Ascending aorta (tissue), 2 donors: Measurements from ENCODE around the gene COMMD8. TPM values are rescaled to one million over a fixed set of nuclear protein-coding genes. Genes with fewer than 3 reads are reported as not detected.
A peak's percentile ranks its signal among the peaks of the same experiment; 100 is the strongest.

ENCODE experiments used
- DNase-seq, 2 donors: peaks; one replicate each; pipeline ENCODE4 v3.0.0-alpha.2; 2019; ENCODE audit warnings: low spot score in 2 of 2
- H3K27ac ChIP-seq, 2 donors: fragments of 200-600 bp; sonication (generic); one replicate each; pipeline ENCODE4 v1.5.1; 2016 to 2017; ENCODE audit warnings: mild to moderate bottlenecking in 1 of 2
- H3K27me3 ChIP-seq: fragments of 200-600 bp; sonication (generic); one replicate; pipeline ENCODE4 v1.5.1; 2017
- H3K36me3 ChIP-seq, 2 donors: fragments of 200-600 bp; sonication (generic); one replicate each; pipeline ENCODE4 v1.5.1; 2016
- H3K4me1 ChIP-seq, 2 donors: fragments of 200-600 bp; sonication (generic); one replicate each; pipeline ENCODE4 v1.5.1; 2016 to 2017; ENCODE audit warnings: mild to moderate bottlenecking in 1 of 2
- H3K4me3 ChIP-seq, 2 donors: fragments of 200-600 bp; sonication (generic); one replicate each; pipeline ENCODE4 v1.5.1; 2016 to 2017; ENCODE audit warnings: mild to moderate bottlenecking in 1 of 2
- H3K9me3 ChIP-seq, 2 donors: fragments of 200-600 bp; sonication (generic); one replicate each; pipeline ENCODE4 v1.5.1; 2016
- intact Hi-C: fragments of 100-400 bp; cut with DNase I; formaldehyde crosslinking; loops from one replicate; pipeline ENCODE4 v1.15.1; 2023
- total RNA-seq: library from RNA; depleted of rRNA; stranded (reverse); fragments of >200 nt; gene quantifications from one replicate; pipeline ENCODE4 v1.1.0, GENCODE V29; 2016
- TF ChIP-seq, protein P1 (sequence below), 3 experiments: fragments of 200-600 bp in 2 of 3; fragments of 450-650 bp in 1 of 3; sonication (generic) in 2 of 3; IDR thresholded peaks; one replicate each; pipeline ENCODE4 v1.5.1; 2016 to 2019; ENCODE audit warnings: antibody characterized with exemption in 3 of 3, mild to moderate bottlenecking in 1 of 3, moderate library complexity in 1 of 3

COMMD8 gene
- total RNA-seq, 1 donor from 2014 or later: 1.7 TPM

- H3K27ac ChIP-seq: peak overlapping the region; percentile 89 to 90
- H3K9me3 ChIP-seq: no peaks in the 10 kb centered on the region
- no peak overlapping the region for H3K4me3 ChIP-seq
- DNase-seq: no peak
- H3K27me3 ChIP-seq: no peaks in the 10 kb centered on the region
- TF ChIP-seq, protein P1, sequence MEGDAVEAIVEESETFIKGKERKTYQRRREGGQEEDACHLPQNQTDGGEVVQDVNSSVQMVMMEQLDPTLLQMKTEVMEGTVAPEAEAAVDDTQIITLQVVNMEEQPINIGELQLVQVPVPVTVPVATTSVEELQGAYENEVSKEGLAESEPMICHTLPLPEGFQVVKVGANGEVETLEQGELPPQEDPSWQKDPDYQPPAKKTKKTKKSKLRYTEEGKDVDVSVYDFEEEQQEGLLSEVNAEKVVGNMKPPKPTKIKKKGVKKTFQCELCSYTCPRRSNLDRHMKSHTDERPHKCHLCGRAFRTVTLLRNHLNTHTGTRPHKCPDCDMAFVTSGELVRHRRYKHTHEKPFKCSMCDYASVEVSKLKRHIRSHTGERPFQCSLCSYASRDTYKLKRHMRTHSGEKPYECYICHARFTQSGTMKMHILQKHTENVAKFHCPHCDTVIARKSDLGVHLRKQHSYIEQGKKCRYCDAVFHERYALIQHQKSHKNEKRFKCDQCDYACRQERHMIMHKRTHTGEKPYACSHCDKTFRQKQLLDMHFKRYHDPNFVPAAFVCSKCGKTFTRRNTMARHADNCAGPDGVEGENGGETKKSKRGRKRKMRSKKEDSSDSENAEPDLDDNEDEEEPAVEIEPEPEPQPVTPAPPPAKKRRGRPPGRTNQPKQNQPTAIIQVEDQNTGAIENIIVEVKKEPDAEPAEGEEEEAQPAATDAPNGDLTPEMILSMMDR (IDR thresholded peaks at IDR 0.05): no peak
- H3K36me3 ChIP-seq: no peaks in the 10 kb centered on the region
- intact Hi-C loops: no loop called here
- H3K4me1 ChIP-seq: peaks cover 0 to 12% of the 10 kb centered on the region in 2 donors
Measured at GRCh38 chr4:47483745-47484144, 20.2 kb upstream of the COMMD8 start.

DNA sequence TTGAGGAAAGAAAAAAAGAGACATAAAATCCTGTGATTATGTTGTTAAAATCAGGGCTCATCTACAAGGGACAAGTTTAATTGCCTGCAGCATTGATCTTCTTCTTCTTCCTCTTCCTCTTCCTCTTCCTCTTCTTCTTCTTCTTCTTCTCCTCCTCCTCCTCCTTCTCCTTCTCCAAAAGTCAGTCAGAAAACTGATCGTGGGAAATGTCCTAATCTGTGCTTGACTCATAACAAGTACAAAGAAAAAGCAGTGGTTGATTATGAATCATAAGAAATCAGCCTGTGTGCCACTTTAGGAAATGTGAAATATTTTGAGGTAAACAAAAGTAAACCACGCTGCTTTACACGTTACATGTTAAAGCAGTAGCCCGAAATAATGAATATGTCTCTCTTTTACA lies 18.8 kb upstream of the COMMD8 start:
- DNase-seq: no peak
- peaks cover 0 to 7% of the 10 kb centered on the region in 2 donors for H3K4me1 ChIP-seq
- H3K27ac ChIP-seq: peak overlapping the region in 1 of 2 donors; percentile 58
- intact Hi-C loops: no loop called here
- no peak overlapping the region for H3K4me3 ChIP-seq
- H3K9me3 ChIP-seq: no peaks in the 10 kb centered on the region
- no peaks in the 10 kb centered on the region for H3K27me3 ChIP-seq
- TF ChIP-seq, protein P1 (IDR thresholded peaks at IDR 0.05): no peak
- no peaks in the 10 kb centered on the region for H3K36me3 ChIP-seq

- no peak overlapping the region for H3K4me3 ChIP-seq
- no peak overlapping the region for H3K27ac ChIP-seq
- intact Hi-C loops: no loop called here
- no peak for DNase-seq
- H3K27me3 ChIP-seq: no peaks in the 10 kb centered on the region
- no peaks in the 10 kb centered on the region for H3K36me3 ChIP-seq
- H3K4me1 ChIP-seq: no peaks in the 10 kb centered on the region
- H3K9me3 ChIP-seq: no peaks in the 10 kb centered on the region
- TF ChIP-seq, protein P1 (IDR thresholded peaks at IDR 0.05): no peak
Measured at GRCh38 chr4:47478804-47479203, 15.3 kb upstream of the COMMD8 start.

GRCh38 chr4:47475411-47475810 lies 11.9 kb upstream of the COMMD8 start:
- DNase-seq: no peak
- H3K9me3 ChIP-seq: no peaks in the 10 kb centered on the region
- TF ChIP-seq, protein P1 (IDR thresholded peaks at IDR 0.05): no peak
- H3K4me1 ChIP-seq: no peaks in the 10 kb centered on the region
- no peaks in the 10 kb centered on the region for H3K27me3 ChIP-seq
- intact Hi-C loops: no loop called here
- no peak overlapping the region for H3K27ac ChIP-seq
- no peak overlapping the region for H3K4me3 ChIP-seq
- H3K36me3 ChIP-seq: no peaks in the 10 kb centered on the region

DNA sequence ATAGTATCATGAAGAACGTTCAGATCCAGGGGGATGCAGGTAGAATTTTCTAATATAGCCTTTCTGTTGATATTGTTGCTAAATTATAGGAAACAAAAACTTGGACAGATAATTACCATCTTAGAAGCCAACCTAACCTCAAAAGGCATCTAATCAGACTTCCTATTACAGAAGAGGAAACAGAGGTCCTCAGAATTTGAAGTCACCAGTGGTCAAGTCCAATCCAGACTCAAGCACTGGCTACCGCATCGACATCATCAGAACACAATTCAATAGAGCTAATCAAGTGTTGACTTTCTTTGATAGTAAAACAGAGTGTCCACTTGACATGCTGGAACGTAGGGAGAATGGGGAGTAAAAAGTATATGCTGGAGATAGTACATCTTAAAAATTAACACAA lies 11.3 kb upstream of the COMMD8 start:
- H3K27me3 ChIP-seq: no peaks in the 10 kb centered on the region
- H3K36me3 ChIP-seq: no peaks in the 10 kb centered on the region
- H3K27ac ChIP-seq: no peak overlapping the region
- intact Hi-C loops: no loop called here
- TF ChIP-seq, protein P1 (IDR thresholded peaks at IDR 0.05): no peak
- DNase-seq: no peak
- H3K9me3 ChIP-seq: no peaks in the 10 kb centered on the region
- no peak overlapping the region for H3K4me3 ChIP-seq
- no peaks in the 10 kb centered on the region for H3K4me1 ChIP-seq

DNA sequence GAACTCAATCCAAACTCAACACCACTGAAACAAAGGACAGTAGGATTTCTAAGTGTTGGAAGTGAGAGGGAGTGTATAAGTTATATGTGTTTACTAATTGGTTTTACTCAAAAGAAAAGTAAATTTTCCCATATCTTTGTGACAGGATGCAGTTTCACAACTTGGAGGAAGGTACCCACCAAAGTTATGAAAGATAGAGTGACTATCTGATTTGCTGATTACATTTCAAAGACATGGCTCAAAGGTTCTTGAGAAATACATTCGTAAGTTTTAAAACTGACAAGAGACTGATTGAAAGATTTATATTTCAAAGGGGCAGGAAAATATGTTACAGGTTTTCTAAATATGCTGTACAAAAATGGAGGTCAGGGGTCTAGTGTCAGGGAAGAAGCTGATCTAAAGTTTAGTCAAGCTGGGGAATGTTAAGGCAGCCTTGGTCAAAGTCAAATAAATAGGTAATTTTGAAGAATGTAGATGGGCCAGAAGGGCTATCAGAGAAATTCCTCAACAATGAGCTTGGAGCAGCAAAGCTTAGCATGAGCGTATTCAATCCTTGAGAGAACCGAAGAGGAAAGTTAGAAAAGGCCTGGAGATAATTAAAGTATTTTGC lies 9.7 kb upstream of the COMMD8 start:
- H3K36me3 ChIP-seq: no peaks in the 10 kb centered on the region
- H3K4me1 ChIP-seq: no peaks in the 10 kb centered on the region
- intact Hi-C loops: no loop called here
- no peaks in the 10 kb centered on the region for H3K9me3 ChIP-seq
- TF ChIP-seq, protein P1 (IDR thresholded peaks at IDR 0.05): no peak
- no peak overlapping the region for H3K27ac ChIP-seq
- H3K27me3 ChIP-seq: no peaks in the 10 kb centered on the region
- DNase-seq: no peak
- H3K4me3 ChIP-seq: no peak overlapping the region
